ENCODE results near the gene SHE.

The SHE gene

DNA sequence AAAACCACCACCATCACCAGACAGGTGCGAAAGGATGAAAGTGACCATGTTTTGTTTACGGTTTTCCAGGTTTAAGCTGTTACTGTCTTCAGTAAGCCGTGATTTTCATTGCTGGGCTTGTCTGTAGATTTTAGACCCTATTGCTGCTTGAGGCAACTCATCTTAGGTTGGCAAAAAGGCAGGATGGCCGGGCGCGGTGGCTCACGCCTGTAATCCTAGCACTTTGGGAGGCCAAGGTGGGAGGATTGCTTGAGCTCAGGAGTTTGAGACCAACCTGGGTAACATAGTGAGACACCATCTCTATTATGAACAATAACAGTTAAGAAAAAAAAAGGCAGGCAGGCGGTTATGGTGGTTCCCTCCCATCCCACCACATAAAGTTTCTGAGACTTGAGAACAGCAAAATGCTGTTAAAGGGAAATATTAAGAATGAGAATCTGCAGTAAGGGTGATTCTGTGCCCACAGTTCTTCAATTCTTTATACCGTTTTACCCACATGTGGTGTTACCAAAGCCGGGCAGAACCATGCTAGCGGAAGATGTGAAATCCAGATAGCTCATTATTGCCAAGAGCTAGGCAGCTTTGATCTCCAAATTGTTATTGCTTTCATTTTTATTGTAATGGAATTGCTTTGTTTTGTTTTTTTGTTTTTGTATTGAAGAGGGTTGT is 34.6 kb downstream of the SHE start:
- H3K36me3 ChIP-seq (ENCODE audit: control insufficient read depth, insufficient read depth, low read length) = no peaks in the 10 kb centered on the region
- no peak overlapping the region for H3K23ac ChIP-seq (ENCODE audit: low read length)
- H3K56ac ChIP-seq (ENCODE audit: low read length) = no peak overlapping the region
- no peak overlapping the region for H4K5ac ChIP-seq (ENCODE audit: low read length)
- no peak overlapping the region for H3K18ac ChIP-seq (ENCODE audit: low read length)
- no peak overlapping the region for H2AK5ac ChIP-seq (ENCODE audit: low read length)
- H3K9ac ChIP-seq (ENCODE audit: low read length) = no peak overlapping the region
- H2BK120ac ChIP-seq (ENCODE audit: low read depth, low read length) = no peak overlapping the region
- H3K79me1 ChIP-seq (ENCODE audit: low read length) = no peaks in the 10 kb centered on the region
- H3K4me1 ChIP-seq (ENCODE audit: control insufficient read depth, low read depth, low read length) = peaks cover 2% of the 10 kb centered on the region
- H3K27me3 ChIP-seq (ENCODE audit: insufficient read depth, low read length, poor library complexity) = no peaks in the 10 kb centered on the region
- H3K4ac ChIP-seq (ENCODE audit: low read depth, low read length) = no peak overlapping the region
- no peak overlapping the region for H2BK15ac ChIP-seq (replicated peaks; ENCODE audit: low read depth)
- DNase-seq = no peak
- no peak overlapping the region for H3K27ac ChIP-seq (ENCODE audit: low read depth, low read length)
- H3K79me2 ChIP-seq (ENCODE audit: control insufficient read depth, insufficient read depth, low read length) = no peaks in the 10 kb centered on the region
- no CpG with 5 or more reads among the region's 11 CpGs for WGBS (ENCODE audit: extremely low coverage, insufficient coverage, low lambda C conversion rate)
- H4K8ac ChIP-seq (ENCODE audit: low read depth, low read length) = no peak overlapping the region
- no peak overlapping the region for H3K4me3 ChIP-seq (ENCODE audit: low read length)
- H2BK5ac ChIP-seq (ENCODE audit: low read length) = no peak overlapping the region
- no peak overlapping the region for H3K4me2 ChIP-seq (ENCODE audit: low read length)

DNA sequence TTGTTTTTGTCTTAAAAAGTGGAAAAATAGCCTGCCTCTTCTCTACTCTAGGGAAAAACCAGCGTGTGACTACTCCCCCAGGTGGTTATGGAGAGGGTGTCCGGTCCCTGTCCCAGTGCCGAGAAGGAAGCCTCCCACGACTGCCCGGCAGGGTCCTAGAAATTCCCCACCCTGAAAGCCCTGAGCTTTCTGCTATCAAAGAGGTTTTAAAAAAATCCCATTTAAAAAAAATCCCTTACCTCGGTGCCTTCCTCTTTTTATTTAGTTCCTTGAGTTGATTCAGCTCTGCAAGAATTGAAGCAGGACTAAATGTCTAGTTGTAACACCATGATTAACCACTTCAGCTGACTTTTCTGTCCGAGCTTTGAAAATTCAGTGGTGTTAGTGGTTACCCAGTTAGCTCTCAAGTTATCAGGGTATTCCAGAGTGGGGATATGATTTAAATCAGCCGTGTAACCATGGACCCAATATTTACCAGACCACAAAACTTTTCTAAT is 35.2 kb downstream of the SHE start:
- Histone ChIP-seq H3K27ac (ENCODE audit: low read depth, low read length) (no peak overlapping the region), H2BK5ac (ENCODE audit: low read length) (no peak overlapping the region), H2BK120ac (ENCODE audit: low read depth, low read length) (no peak overlapping the region), H3K18ac (ENCODE audit: low read length) (no peak overlapping the region), H3K79me2 (ENCODE audit: control insufficient read depth, insufficient read depth, low read length) (no peaks in the 10 kb centered on the region), H3K4me3 (ENCODE audit: low read length) (no peak overlapping the region), H3K23ac (ENCODE audit: low read length) (no peak overlapping the region), H3K27me3 (ENCODE audit: insufficient read depth, low read length, poor library complexity) (no peaks in the 10 kb centered on the region), H3K9ac (ENCODE audit: low read length) (no peak overlapping the region), H2AK5ac (ENCODE audit: low read length) (no peak overlapping the region), H3K56ac (ENCODE audit: low read length) (no peak overlapping the region), H3K79me1 (ENCODE audit: low read length) (no peaks in the 10 kb centered on the region), H2BK15ac (replicated peaks; ENCODE audit: low read depth) (no peak overlapping the region), H3K4ac (ENCODE audit: low read depth, low read length) (no peak overlapping the region), H4K5ac (ENCODE audit: low read length) (no peak overlapping the region), H3K4me1 (ENCODE audit: control insufficient read depth, low read depth, low read length) (peaks cover 2% of the 10 kb centered on the region), H3K36me3 (ENCODE audit: control insufficient read depth, insufficient read depth, low read length) (no peaks in the 10 kb centered on the region), H3K4me2 (ENCODE audit: low read length) (no peak overlapping the region), H4K8ac (ENCODE audit: low read depth, low read length) (no peak overlapping the region)
- WGBS (ENCODE audit: extremely low coverage, insufficient coverage, low lambda C conversion rate) = no CpG with 5 or more reads among the region's 8 CpGs
- peak; percentile 33 for DNase-seq

DNA sequence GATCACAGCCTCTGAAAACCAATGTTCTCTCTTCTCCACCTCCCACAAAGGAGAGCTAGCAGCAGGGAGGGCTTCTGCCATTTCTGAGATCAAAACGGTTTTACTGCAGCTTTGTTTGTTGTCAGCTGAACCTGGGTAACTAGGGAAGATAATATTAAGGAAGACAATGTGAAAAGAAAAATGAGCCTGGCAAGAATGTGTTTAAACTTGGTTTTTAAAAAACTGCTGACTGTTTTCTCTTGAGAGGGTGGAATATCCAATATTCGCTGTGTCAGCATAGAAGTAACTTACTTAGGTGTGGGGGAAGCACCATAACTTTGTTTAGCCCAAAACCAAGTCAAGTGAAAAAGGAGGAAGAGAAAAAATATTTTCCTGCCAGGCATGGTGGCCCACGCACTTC is 36.0 kb downstream of the SHE start:
- no CpG with 5 or more reads among the region's 3 CpGs for WGBS (ENCODE audit: extremely low coverage, insufficient coverage, low lambda C conversion rate)
- no peak overlapping the region for H2BK15ac ChIP-seq (replicated peaks; ENCODE audit: low read depth)
- H2BK5ac ChIP-seq (ENCODE audit: low read length) = no peak overlapping the region
- H3K79me1 ChIP-seq (ENCODE audit: low read length) = no peaks in the 10 kb centered on the region
- no peak overlapping the region for H4K8ac ChIP-seq (ENCODE audit: low read depth, low read length)
- no peak for DNase-seq
- H2BK120ac ChIP-seq (ENCODE audit: low read depth, low read length) = no peak overlapping the region
- no peak overlapping the region for H2AK5ac ChIP-seq (ENCODE audit: low read length)
- no peaks in the 10 kb centered on the region for H3K27me3 ChIP-seq (ENCODE audit: insufficient read depth, low read length, poor library complexity)
- H3K79me2 ChIP-seq (ENCODE audit: control insufficient read depth, insufficient read depth, low read length) = no peaks in the 10 kb centered on the region
- H3K23ac ChIP-seq (ENCODE audit: low read length) = no peak overlapping the region
- H3K4ac ChIP-seq (ENCODE audit: low read depth, low read length) = no peak overlapping the region
- H3K9ac ChIP-seq (ENCODE audit: low read length) = no peak overlapping the region
- H4K5ac ChIP-seq (ENCODE audit: low read length) = no peak overlapping the region
- H3K36me3 ChIP-seq (ENCODE audit: control insufficient read depth, insufficient read depth, low read length) = no peaks in the 10 kb centered on the region
- no peak overlapping the region for H3K4me2 ChIP-seq (ENCODE audit: low read length)
- no peak overlapping the region for H3K4me3 ChIP-seq (ENCODE audit: low read length)
- H3K56ac ChIP-seq (ENCODE audit: low read length) = no peak overlapping the region
- peaks cover 2% of the 10 kb centered on the region for H3K4me1 ChIP-seq (ENCODE audit: control insufficient read depth, low read depth, low read length)
- no peak overlapping the region for H3K18ac ChIP-seq (ENCODE audit: low read length)
- no peak overlapping the region for H3K27ac ChIP-seq (ENCODE audit: low read depth, low read length)

DNA sequence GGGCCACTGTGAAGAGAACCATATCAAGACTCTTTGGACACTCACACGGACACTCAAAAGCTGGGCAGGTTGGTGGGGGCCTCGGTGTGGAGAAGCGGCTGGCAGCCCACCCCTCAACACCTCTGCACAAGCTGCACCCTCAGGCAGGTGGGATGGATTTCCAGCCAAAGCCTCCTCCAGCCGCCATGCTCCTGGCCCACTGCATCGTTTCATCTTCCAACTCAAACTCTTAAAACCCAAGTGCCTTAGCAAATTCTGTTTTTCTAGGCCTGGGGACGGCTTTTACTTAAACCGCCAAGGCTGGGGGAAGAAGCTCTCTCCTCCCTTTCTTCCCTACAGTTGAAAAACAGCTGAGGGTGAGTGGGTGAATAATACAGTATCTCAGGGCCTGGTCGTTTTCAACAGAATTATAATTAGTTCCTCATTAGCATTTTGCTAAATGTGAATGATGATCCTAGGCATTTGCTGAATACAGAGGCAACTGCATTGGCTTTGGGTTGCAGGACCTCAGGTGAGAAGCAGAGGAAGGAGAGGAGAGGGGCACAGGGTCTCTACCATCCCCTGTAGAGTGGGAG is 36.5 kb downstream of the SHE start:
- H3K79me1 ChIP-seq (ENCODE audit: low read length) = no peaks in the 10 kb centered on the region
- no peak overlapping the region for H3K9ac ChIP-seq (ENCODE audit: low read length)
- no peak overlapping the region for H3K23ac ChIP-seq (ENCODE audit: low read length)
- no peaks in the 10 kb centered on the region for H3K27me3 ChIP-seq (ENCODE audit: insufficient read depth, low read length, poor library complexity)
- no peak for DNase-seq
- H2BK120ac ChIP-seq (ENCODE audit: low read depth, low read length) = no peak overlapping the region
- peaks cover 2% of the 10 kb centered on the region for H3K4me1 ChIP-seq (ENCODE audit: control insufficient read depth, low read depth, low read length)
- H3K79me2 ChIP-seq (ENCODE audit: control insufficient read depth, insufficient read depth, low read length) = no peaks in the 10 kb centered on the region
- no peak overlapping the region for H2BK5ac ChIP-seq (ENCODE audit: low read length)
- no peak overlapping the region for H2BK15ac ChIP-seq (replicated peaks; ENCODE audit: low read depth)
- H3K36me3 ChIP-seq (ENCODE audit: control insufficient read depth, insufficient read depth, low read length) = no peaks in the 10 kb centered on the region
- H2AK5ac ChIP-seq (ENCODE audit: low read length) = no peak overlapping the region
- peak overlapping the region; percentile 26 for H3K56ac ChIP-seq (ENCODE audit: low read length)
- H3K4me3 ChIP-seq (ENCODE audit: low read length) = no peak overlapping the region
- WGBS (ENCODE audit: extremely low coverage, insufficient coverage, low lambda C conversion rate) = no CpG with 5 or more reads among the region's 8 CpGs
- no peak overlapping the region for H4K8ac ChIP-seq (ENCODE audit: low read depth, low read length)
- no peak overlapping the region for H3K4ac ChIP-seq (ENCODE audit: low read depth, low read length)
- H3K27ac ChIP-seq (ENCODE audit: low read depth, low read length) = no peak overlapping the region
- no peak overlapping the region for H4K5ac ChIP-seq (ENCODE audit: low read length)
- H3K4me2 ChIP-seq (ENCODE audit: low read length) = no peak overlapping the region
- no peak overlapping the region for H3K18ac ChIP-seq (ENCODE audit: low read length)

DNA sequence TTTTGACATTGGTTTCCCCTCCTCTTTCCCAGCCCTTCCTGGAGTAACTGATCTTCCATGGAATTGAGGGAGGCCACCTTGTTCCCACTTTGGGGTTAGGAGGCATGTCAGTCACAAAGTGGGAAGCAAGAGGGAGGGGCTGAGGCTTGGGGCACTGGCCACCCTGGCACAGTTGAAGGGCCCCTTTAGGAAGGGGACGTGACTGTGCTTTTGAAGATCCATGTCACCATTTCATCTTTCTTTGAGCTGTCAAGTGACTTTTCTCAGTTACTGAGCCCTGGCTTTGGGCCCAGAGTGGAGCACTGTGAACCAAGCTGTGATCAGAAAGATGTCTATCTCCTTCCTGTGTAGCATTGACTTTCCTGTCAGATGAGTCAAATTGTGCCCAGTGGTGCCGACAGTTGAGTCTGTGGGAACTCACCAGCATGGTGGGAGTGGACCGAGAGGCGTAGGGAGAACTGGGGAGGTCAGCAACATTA is 38.7 kb downstream of the SHE start:
- Histone ChIP-seq H4K8ac (ENCODE audit: low read depth, low read length) (no peak overlapping the region), H3K18ac (ENCODE audit: low read length) (peak overlapping the region; percentile 55), H3K4me2 (ENCODE audit: low read length) (no peak overlapping the region), H3K79me1 (ENCODE audit: low read length) (no peaks in the 10 kb centered on the region), H3K27ac (ENCODE audit: low read depth, low read length) (no peak overlapping the region), H3K27me3 (ENCODE audit: insufficient read depth, low read length, poor library complexity) (no peaks in the 10 kb centered on the region), H2BK120ac (ENCODE audit: low read depth, low read length) (peak overlapping the region; percentile 30), H3K4me1 (ENCODE audit: control insufficient read depth, low read depth, low read length) (peaks cover 2% of the 10 kb centered on the region), H2BK15ac (replicated peaks; ENCODE audit: low read depth) (no peak overlapping the region), H3K4ac (ENCODE audit: low read depth, low read length) (peak overlapping the region; percentile 65), H2AK5ac (ENCODE audit: low read length) (peak overlapping the region; percentile 90), H3K4me3 (ENCODE audit: low read length) (no peak overlapping the region), H4K5ac (ENCODE audit: low read length) (no peak overlapping the region), H3K56ac (ENCODE audit: low read length) (peak overlapping the region; percentile 45), H3K9ac (ENCODE audit: low read length) (no peak overlapping the region), H3K23ac (ENCODE audit: low read length) (no peak overlapping the region), H3K79me2 (ENCODE audit: control insufficient read depth, insufficient read depth, low read length) (no peaks in the 10 kb centered on the region), H2BK5ac (ENCODE audit: low read length) (peak overlapping the region; percentile 55), H3K36me3 (ENCODE audit: control insufficient read depth, insufficient read depth, low read length) (no peaks in the 10 kb centered on the region)
- WGBS (ENCODE audit: extremely low coverage, insufficient coverage, low lambda C conversion rate) = no CpG with 5 or more reads among the region's 4 CpGs
- DNase-seq = no peak

Data from mesendoderm (in vitro differentiated cells).